ENCODE results near the gene MMP17. TPM values are rescaled to one million over a fixed set of nuclear protein-coding genes. Genes with fewer than 3 reads are reported as not detected.

MMP17 gene
- total RNA-seq, 1 donor from 2014 or later: 14.1 TPM

DNA sequence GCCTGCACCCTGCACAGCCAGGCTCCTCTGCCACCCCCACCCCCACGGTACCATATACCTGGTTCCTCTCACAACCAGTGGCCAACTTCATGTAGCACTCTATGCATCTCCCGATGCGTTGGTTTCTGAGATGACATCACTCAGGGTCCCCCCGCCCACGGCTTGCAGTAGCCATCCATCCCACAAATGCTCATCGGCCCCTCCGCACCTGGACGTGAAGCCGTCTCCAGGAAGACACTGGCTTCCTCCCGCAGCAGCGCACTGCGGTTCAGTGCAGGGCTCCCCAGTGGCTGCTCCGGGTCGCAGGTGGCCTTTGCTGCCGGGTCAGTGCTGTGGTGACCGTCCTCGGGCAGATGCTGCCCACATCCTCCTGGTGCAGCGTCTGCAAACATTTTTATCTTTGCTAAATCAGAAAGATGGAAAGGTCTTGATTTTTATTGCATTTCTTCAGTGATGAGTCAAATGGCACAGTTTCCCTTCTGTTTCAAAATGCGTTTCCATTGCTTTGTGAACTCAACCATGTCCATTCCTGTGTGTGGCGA is 27.5 kb upstream of the MMP17 start:
- no peaks in the 10 kb centered on the region for H3K9me3 Mint-ChIP-seq
- peaks cover 13% of the 10 kb centered on the region for H3K36me3 Mint-ChIP-seq
- H3K27ac Mint-ChIP-seq: no peak overlapping the region
- peaks cover 5% of the 10 kb centered on the region for H3K4me1 Mint-ChIP-seq (ENCODE audit: unreplicated experiment)
- H3K4me3 Mint-ChIP-seq: no peak overlapping the region
- no peak for DNase-seq (ENCODE audit: extremely low spot score, unreplicated experiment)
- H3K27me3 Mint-ChIP-seq: no peaks in the 10 kb centered on the region
- TF ChIP-seq, protein P1, sequence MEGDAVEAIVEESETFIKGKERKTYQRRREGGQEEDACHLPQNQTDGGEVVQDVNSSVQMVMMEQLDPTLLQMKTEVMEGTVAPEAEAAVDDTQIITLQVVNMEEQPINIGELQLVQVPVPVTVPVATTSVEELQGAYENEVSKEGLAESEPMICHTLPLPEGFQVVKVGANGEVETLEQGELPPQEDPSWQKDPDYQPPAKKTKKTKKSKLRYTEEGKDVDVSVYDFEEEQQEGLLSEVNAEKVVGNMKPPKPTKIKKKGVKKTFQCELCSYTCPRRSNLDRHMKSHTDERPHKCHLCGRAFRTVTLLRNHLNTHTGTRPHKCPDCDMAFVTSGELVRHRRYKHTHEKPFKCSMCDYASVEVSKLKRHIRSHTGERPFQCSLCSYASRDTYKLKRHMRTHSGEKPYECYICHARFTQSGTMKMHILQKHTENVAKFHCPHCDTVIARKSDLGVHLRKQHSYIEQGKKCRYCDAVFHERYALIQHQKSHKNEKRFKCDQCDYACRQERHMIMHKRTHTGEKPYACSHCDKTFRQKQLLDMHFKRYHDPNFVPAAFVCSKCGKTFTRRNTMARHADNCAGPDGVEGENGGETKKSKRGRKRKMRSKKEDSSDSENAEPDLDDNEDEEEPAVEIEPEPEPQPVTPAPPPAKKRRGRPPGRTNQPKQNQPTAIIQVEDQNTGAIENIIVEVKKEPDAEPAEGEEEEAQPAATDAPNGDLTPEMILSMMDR (conservative IDR thresholded peaks at IDR 0.05): no peak

DNA sequence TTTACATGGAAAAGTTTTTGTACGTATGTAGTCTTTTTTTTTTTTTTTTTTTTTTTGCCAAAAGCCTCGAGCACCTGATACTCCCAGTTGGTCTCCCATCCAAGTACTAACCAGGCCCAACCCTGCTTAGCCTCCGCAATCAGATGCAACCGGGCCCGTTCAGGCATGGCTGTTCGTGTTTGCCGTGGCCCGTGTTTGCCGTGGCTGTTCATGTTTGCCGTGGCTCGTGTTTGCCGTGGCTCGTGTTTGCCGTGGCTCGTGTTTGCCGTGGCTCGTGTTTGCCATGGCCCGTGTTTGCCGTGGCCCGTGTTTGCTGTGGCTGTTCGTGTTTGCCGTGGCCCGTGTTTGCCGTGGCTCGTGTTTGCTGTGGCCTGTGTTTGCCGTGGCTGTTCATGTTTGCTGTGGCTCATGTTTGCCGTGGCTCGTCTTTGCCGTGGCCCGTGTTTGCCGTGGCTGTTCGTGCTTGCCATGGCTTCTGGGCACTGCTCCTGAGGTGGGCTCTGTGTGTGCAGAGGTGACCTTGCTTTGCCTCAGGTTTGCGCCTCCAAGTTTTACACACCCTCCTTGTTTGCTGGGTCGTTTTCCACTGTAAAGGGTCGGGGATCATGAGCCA is 26.8 kb upstream of the MMP17 start:
- Mint-ChIP-seq H3K27me3 (no peaks in the 10 kb centered on the region), H3K4me1 (ENCODE audit: unreplicated experiment) (peaks cover under 1% of the 10 kb centered on the region), H3K36me3 (peaks cover 8% of the 10 kb centered on the region), H3K27ac (no peak overlapping the region), H3K4me3 (no peak overlapping the region), H3K9me3 (no peaks in the 10 kb centered on the region)
- no peak for DNase-seq (ENCODE audit: extremely low spot score, unreplicated experiment)
- TF ChIP-seq, protein P1 (conservative IDR thresholded peaks at IDR 0.05): no peak

DNA sequence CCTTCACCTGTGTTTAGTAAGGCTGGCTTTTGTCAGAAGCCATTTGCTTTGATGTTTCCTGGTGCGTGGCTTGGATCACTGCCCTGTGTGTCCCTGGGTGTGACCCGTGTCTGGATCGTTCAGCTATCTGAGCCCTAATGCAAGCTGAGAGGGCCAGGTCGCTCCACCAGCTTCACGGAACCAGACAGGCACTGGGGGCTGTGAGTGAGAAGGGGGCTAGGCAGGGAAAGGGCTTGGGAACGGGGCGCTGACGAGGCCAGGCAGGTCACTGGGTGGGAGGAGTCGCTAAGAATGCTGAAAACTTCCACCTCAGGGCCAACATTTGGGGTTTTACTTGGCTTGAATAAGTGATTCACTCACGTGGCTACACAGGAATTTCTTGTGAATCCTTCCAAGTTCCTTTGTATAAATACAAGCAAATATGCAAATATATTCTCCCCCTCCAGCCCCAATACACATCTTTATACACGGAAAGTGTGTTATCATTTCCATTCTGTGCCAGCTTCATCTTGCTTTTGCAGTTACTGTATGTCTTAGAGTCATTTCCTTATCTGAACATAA is 24.2 kb upstream of the MMP17 start:
- DNase-seq (ENCODE audit: extremely low spot score, unreplicated experiment): no peak
- TF ChIP-seq, protein P1 (conservative IDR thresholded peaks at IDR 0.05): no peak
- no peaks in the 10 kb centered on the region for H3K27me3 Mint-ChIP-seq
- no peaks in the 10 kb centered on the region for H3K4me1 Mint-ChIP-seq (ENCODE audit: unreplicated experiment)
- peaks cover 4% of the 10 kb centered on the region for H3K36me3 Mint-ChIP-seq
- no peak overlapping the region for H3K4me3 Mint-ChIP-seq
- H3K9me3 Mint-ChIP-seq: no peaks in the 10 kb centered on the region
- H3K27ac Mint-ChIP-seq: no peak overlapping the region

DNA sequence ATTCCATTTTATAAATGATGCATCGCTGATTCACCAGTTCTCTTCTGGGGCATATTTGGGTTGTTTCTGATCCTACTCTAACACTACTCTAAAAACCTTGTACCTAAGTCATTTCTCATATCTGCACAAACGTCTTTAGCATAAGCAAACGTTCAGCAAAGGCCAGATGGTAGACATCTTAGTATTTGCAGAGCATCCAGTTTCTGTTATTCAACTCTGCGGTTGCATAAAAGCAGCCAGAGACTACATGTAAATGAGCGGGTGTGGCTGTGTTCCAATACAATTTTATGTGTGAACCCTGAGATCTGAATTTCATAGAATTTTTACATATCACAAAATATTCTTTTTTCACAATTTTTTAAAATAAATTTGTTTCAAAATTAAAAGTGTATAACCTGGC is 22.8 kb upstream of the MMP17 start:
- TF ChIP-seq, protein P1 (conservative IDR thresholded peaks at IDR 0.05): no peak
- Mint-ChIP-seq H3K4me3 (no peak overlapping the region), H3K36me3 (peaks cover 4% of the 10 kb centered on the region), H3K9me3 (no peaks in the 10 kb centered on the region), H3K27ac (no peak overlapping the region), H3K27me3 (no peaks in the 10 kb centered on the region), H3K4me1 (ENCODE audit: unreplicated experiment) (no peaks in the 10 kb centered on the region)
- no peak for DNase-seq (ENCODE audit: extremely low spot score, unreplicated experiment)

DNA sequence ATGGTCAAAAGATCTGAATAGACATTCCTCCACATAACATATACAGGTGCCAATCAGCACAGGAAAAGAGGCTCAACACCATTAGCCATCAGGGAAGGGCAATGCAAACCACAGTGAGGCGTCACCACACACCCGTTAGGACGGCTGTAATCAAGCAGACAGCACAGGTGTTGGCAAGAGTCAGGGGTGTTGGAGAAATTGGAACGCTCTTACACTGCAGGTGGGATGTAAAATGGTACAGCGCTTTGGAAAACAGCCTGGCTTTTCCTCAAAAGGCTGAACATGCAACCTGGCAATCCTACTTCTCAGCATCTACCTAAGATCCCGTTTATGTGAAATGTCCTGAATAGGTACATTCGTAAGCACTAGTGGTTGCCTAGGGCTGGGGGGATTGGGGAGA is 21.5 kb upstream of the MMP17 start:
- H3K4me1 Mint-ChIP-seq (ENCODE audit: unreplicated experiment): no peaks in the 10 kb centered on the region
- H3K27me3 Mint-ChIP-seq: no peaks in the 10 kb centered on the region
- TF ChIP-seq, protein P1 (conservative IDR thresholded peaks at IDR 0.05): no peak
- no peaks in the 10 kb centered on the region for H3K36me3 Mint-ChIP-seq
- no peaks in the 10 kb centered on the region for H3K9me3 Mint-ChIP-seq
- no peak overlapping the region for H3K27ac Mint-ChIP-seq
- DNase-seq (ENCODE audit: extremely low spot score, unreplicated experiment): no peak
- no peak overlapping the region for H3K4me3 Mint-ChIP-seq

Measured in type B pancreatic cell (in vitro differentiated cells).